Neutrophil (primary cell): ENCODE results near the gene ARHGAP23.

Source experiments
- H3K27ac ChIP-seq: fragments of 200-600 bp; sonication (generic); 2 replicates; pipeline ENCODE4 v1.5.1; 2016; ENCODE audit warnings: mild to moderate bottlenecking, moderate library complexity
- H3K27me3 ChIP-seq: fragments of 200-600 bp; sonication (generic); 2 replicates; pipeline ENCODE4 v1.6.0; 2016; ENCODE audit warnings: mild to moderate bottlenecking
- H3K36me3 ChIP-seq: fragments of 200-600 bp; sonication (generic); 2 replicates; pipeline ENCODE4 v1.5.1; 2017
- H3K4me1 ChIP-seq, 2 experiments: fragments of 200-600 bp in 1 of 2; sonication (generic) in 1 of 2; 1 replicate in 1 of 2; 2 replicates in 1 of 2; pipeline versions ENCODE4 v1.5.1 to v1.6.1; 2013 to 2016; ENCODE audit warnings: low read depth in 1 of 2, low read length in 1 of 2, mild to moderate bottlenecking in 1 of 2, moderate library complexity in 1 of 2; ENCODE audit not compliant: control insufficient read depth in 1 of 2, insufficient read depth in 1 of 2
- H3K4me3 ChIP-seq, 2 experiments: fragments of 200-600 bp in 1 of 2; sonication (generic) in 1 of 2; 1 replicate in 1 of 2; 2 replicates in 1 of 2; pipeline ENCODE4 v1.5.1; 2013 to 2016; ENCODE audit warnings: low read depth in 1 of 2, low read length in 1 of 2, mild to moderate bottlenecking in 1 of 2, moderate library complexity in 1 of 2
- H3K9me3 ChIP-seq: fragments of 200-600 bp; sonication (generic); 2 replicates; pipeline ENCODE4 v1.5.1; 2016
- CTCF ChIP-seq: fragments of 200-600 bp; sonication (generic); IDR thresholded peaks from 2 replicates; pipeline ENCODE4 v1.5.1; 2016; ENCODE audit warnings: antibody characterized with exemption

The ARHGAP23 gene

GRCh38 chr17:38547444-38547843 is 119.2 kb downstream of the ARHGAP23 start:
- Histone ChIP-seq H3K4me1 (no peaks in the 10 kb centered on the region), H3K27ac (no peak overlapping the region), H3K27me3 (peaks cover 43% of the 10 kb centered on the region), H3K9me3 (no peaks in the 10 kb centered on the region), H3K4me3 (no peak overlapping the region), H3K36me3 (no peaks in the 10 kb centered on the region)
- no peak for TF ChIP-seq CTCF

- Histone ChIP-seq H3K36me3 (no peaks in the 10 kb centered on the region), H3K27me3 (peaks cover 46% of the 10 kb centered on the region), H3K4me1 (no peaks in the 10 kb centered on the region), H3K27ac (no peak overlapping the region), H3K9me3 (no peaks in the 10 kb centered on the region), H3K4me3 (no peak overlapping the region)
- no peak for TF ChIP-seq CTCF
Measured at GRCh38 chr17:38549285-38549684, 121.0 kb downstream of the ARHGAP23 start.

GRCh38 chr17:38550661-38551060 is 122.4 kb downstream of the ARHGAP23 start:
- H3K36me3 ChIP-seq = no peaks in the 10 kb centered on the region
- no peak for TF ChIP-seq CTCF
- H3K27me3 ChIP-seq = peaks cover 55% of the 10 kb centered on the region
- no peaks in the 10 kb centered on the region for H3K9me3 ChIP-seq
- H3K4me1 ChIP-seq = no peaks in the 10 kb centered on the region
- no peak overlapping the region for H3K27ac ChIP-seq
- H3K4me3 ChIP-seq = no peak overlapping the region

GRCh38 chr17:38551121-38551520 is 122.9 kb downstream of the ARHGAP23 start:
- H3K36me3 ChIP-seq = no peaks in the 10 kb centered on the region
- H3K27ac ChIP-seq = no peak overlapping the region
- no peak for TF ChIP-seq CTCF
- H3K4me1 ChIP-seq = no peaks in the 10 kb centered on the region
- H3K27me3 ChIP-seq = peaks cover 51% of the 10 kb centered on the region
- no peak overlapping the region for H3K4me3 ChIP-seq
- no peaks in the 10 kb centered on the region for H3K9me3 ChIP-seq

- no peaks in the 10 kb centered on the region for H3K9me3 ChIP-seq
Measured at GRCh38 chr17:38552343-38552742, 124.1 kb downstream of the ARHGAP23 start.

More at GRCh38 chr17:38552343-38552742, 124.1 kb downstream of the ARHGAP23 start:
- Histone ChIP-seq H3K4me3 (no peak overlapping the region), H3K36me3 (no peaks in the 10 kb centered on the region), H3K27ac (no peak overlapping the region), H3K27me3 (peaks cover 45% of the 10 kb centered on the region), H3K4me1 (peaks cover 0 to under 1% of the 10 kb centered on the region in 2 experiments)
- TF ChIP-seq CTCF = no peak
